Fibroblast of peridontal ligament (primary cell): Measurements from ENCODE around the gene ANK2.

Experiments used
- DNase-seq: peaks from one replicate; pipeline ENCODE4 v3.0.0-alpha.2; 2010; ENCODE audit errors: extremely low read depth

Gene ANK2

GRCh38 chr4:113335746-113336145 is 286.3 kb downstream of the ANK2 start:
- no peak for DNase-seq

- DNase-seq = no peak
Measured at GRCh38 chr4:113336556-113336955, 287.1 kb downstream of the ANK2 start.

GRCh38 chr4:113339430-113339813 is 290.0 kb downstream of the ANK2 start:
- no peak for DNase-seq

GRCh38 chr4:113344100-113344499 is 294.6 kb downstream of the ANK2 start:
- DNase-seq = no peak

GRCh38 chr4:113347245-113347644 is 297.8 kb downstream of the ANK2 start:
- DNase-seq = no peak

GRCh38 chr4:113349430-113349829 is 300.0 kb downstream of the ANK2 start:
- DNase-seq = no peak

- peak; percentile 31 for DNase-seq
Measured at GRCh38 chr4:113350576-113350975, 301.1 kb downstream of the ANK2 start.

- DNase-seq = peak; percentile 87
Measured at GRCh38 chr4:113355550-113356371, 306.3 kb downstream of the ANK2 start.

GRCh38 chr4:113356453-113356852 is 307.0 kb downstream of the ANK2 start:
- no peak for DNase-seq

GRCh38 chr4:113358784-113359183 is 309.3 kb downstream of the ANK2 start:
- no peak for DNase-seq

- DNase-seq = no peak
Measured at GRCh38 chr4:113365377-113365776, 315.9 kb downstream of the ANK2 start.

- peak; percentile 92 for DNase-seq
Measured at GRCh38 chr4:113368056-113368455, 318.6 kb downstream of the ANK2 start.

- DNase-seq = peak; percentile 25
Measured at GRCh38 chr4:113371111-113371510, 321.7 kb downstream of the ANK2 start.

GRCh38 chr4:113375964-113376666 is 326.7 kb downstream of the ANK2 start:
- DNase-seq = no peak

- no peak for DNase-seq
Measured at GRCh38 chr4:113378836-113379235, 329.4 kb downstream of the ANK2 start.

- peak; percentile 83 for DNase-seq
Measured at GRCh38 chr4:113382704-113383103, 333.3 kb downstream of the ANK2 start.

- DNase-seq = peak; percentile 94
Measured at GRCh38 chr4:113383111-113383785, 333.8 kb downstream of the ANK2 start.

- peak; percentile 25 for DNase-seq
Measured at GRCh38 chr4:113384600-113384999, 335.1 kb downstream of the ANK2 start.

- DNase-seq = no peak
Measured at GRCh38 chr4:113385281-113385899, 335.9 kb downstream of the ANK2 start.

- DNase-seq = no peak
Measured at GRCh38 chr4:113389160-113389559, 339.7 kb downstream of the ANK2 start.

GRCh38 chr4:113390850-113391249 is 341.4 kb downstream of the ANK2 start:
- no peak for DNase-seq

- DNase-seq = no peak
Measured at GRCh38 chr4:113394108-113394729, 344.8 kb downstream of the ANK2 start.
